ENCODE measurements around the gene P2RY6. TPM values are rescaled to one million over a fixed set of nuclear protein-coding genes. Genes with fewer than 3 reads are reported as not detected.

The P2RY6 gene
- total and polyA plus RNA-seq, 2 of the 8 experiments (the other 6 are each of a cell fraction or from before 2014, with no cell fraction given), result 0.15 TPM; not detected in 1

GRCh38 chr11:73290536-73290935 is 18.4 kb downstream of the P2RY6 start:
- peaks cover 0 to 10% (median 4%) of the 10 kb centered on the region in 4 experiments; a peak in 6 of 7 replicates for H3K4me1 ChIP-seq (replicated peaks in 1 of 4; ENCODE audit: control insufficient read depth in 3 of 4, insufficient read depth in 4 of 4, low read length in 3 of 4)
- H4K8ac ChIP-seq (ENCODE audit: extremely low read depth, insufficient read depth, low read length), result no peak overlapping the region
- 98% methylated on average over 4 of the region's 4 CpGs; no CpG with 5 or more reads in 1 of the 2 experiments for WGBS, 2 experiments (ENCODE audit: extremely low coverage in 1 of 2, insufficient coverage in 1 of 2, insufficient read length in 1 of 2, insufficient replicate concordance in 2 of 2, low coverage in 1 of 2, low lambda C conversion rate in 2 of 2, missing lambda C conversion rate in 1 of 2)
- H3K23me2 ChIP-seq (ENCODE audit: low read depth, low read length), result no peaks in the 10 kb centered on the region
- H3K79me2 ChIP-seq (ENCODE audit: control insufficient read depth in 1 of 2, insufficient read depth in 2 of 2, low read length in 2 of 2), result no peaks in the 10 kb centered on the region
- no peak for FAIRE-seq
- DNase-seq (ENCODE audit: low read depth in 1 of 2, low spot score in 2 of 2), result no peak
- no peak overlapping the region for H2BK5ac ChIP-seq (ENCODE audit: low read depth, low read length)
- ChIA-PET CTCF (ENCODE audit: partially characterized antibody) (interaction anchor here (0.5 to 19.0 kb wide), 26 partner anchors 10 to 492 kb away, joined by 3 to 233 read pairs (median 8); partner anchors contain the start of genes ARHGEF17 and P2RY6), POLR2A (ENCODE audit: partially characterized antibody) (no interaction called here)
- no peaks in the 10 kb centered on the region for H3K79me1 ChIP-seq (ENCODE audit: low read depth, low read length)
- no peak overlapping the region for H3K23ac ChIP-seq (ENCODE audit: insufficient read length)
- H3K27ac ChIP-seq (ENCODE audit: low read depth, low read length), result no peak overlapping the region
- no peak overlapping the region for H4K91ac ChIP-seq (replicated peaks; ENCODE audit: insufficient read length, low read length)
- H3K9me3 ChIP-seq (ENCODE audit: insufficient read depth in 2 of 2, low read depth in 1 of 2, low read length in 1 of 2), result no peaks in the 10 kb centered on the region
- no peaks in the 10 kb centered on the region for H4K20me1 ChIP-seq (replicated peaks in 1 of 2; ENCODE audit: control insufficient read depth in 1 of 2, insufficient read depth in 2 of 2, low read length in 2 of 2)
- H3K4me3 ChIP-seq (ENCODE audit: extremely low read depth in 1 of 4, insufficient read depth in 2 of 4, low read depth in 3 of 4, low read length in 4 of 4), result no peak overlapping the region
- H3K4me2 ChIP-seq (ENCODE audit: insufficient read depth in 1 of 2, low read depth in 2 of 2, low read length in 2 of 2), result no peak overlapping the region
- H2AK5ac ChIP-seq (ENCODE audit: low read depth, low read length), result no peak overlapping the region
- H3K14ac ChIP-seq (ENCODE audit: insufficient read length), result no peak overlapping the region
- H3K4ac ChIP-seq (replicated peaks; ENCODE audit: insufficient read length, low read depth, low read length), result no peak overlapping the region
- no peak overlapping the region for H4K5ac ChIP-seq (ENCODE audit: insufficient read length, low read depth, low read length)
- H2AFZ ChIP-seq (ENCODE audit: low read length), result no peak overlapping the region
- H3K18ac ChIP-seq (ENCODE audit: extremely low read depth, low read length), result no peak overlapping the region
- no peak overlapping the region for H2BK15ac ChIP-seq (ENCODE audit: low read length)
- no peak overlapping the region for H2BK20ac ChIP-seq (ENCODE audit: low read length)
- no peak overlapping the region for H2BK120ac ChIP-seq (replicated peaks; ENCODE audit: low read depth, low read length)
- no peaks in the 10 kb centered on the region for H3K36me3 ChIP-seq (ENCODE audit: control insufficient read depth in 2 of 4, insufficient read depth in 4 of 4, low read length in 3 of 4)
- no peak overlapping the region for H3K9ac ChIP-seq (replicated peaks in 1 of 4; ENCODE audit: extremely low read depth in 1 of 4, low read depth in 3 of 4, low read length in 3 of 4)
- H3K27me3 ChIP-seq (replicated peaks in 1 of 4; ENCODE audit: control insufficient read depth in 3 of 4, extremely low read depth in 1 of 4, insufficient read depth in 3 of 4, low read length in 3 of 4), result peaks cover 0 to 13% (median 7%) of the 10 kb centered on the region in 4 experiments; a peak in 5 of 7 replicates
- H2BK12ac ChIP-seq (ENCODE audit: low read depth, low read length), result no peak overlapping the region
- H3K56ac ChIP-seq (replicated peaks; ENCODE audit: insufficient read length, low read depth, low read length), result no peak overlapping the region
- no peak for TF ChIP-seq HDAC6 (IDR thresholded peaks at IDR 0.05; ENCODE audit: low read depth, low read length)
- TF ChIP-seq EZH2 (IDR thresholded peaks at IDR 0.05; ENCODE audit: low read depth, low read length, severe bottlenecking), result no peak
- TF ChIP-seq TBP (IDR thresholded peaks at IDR 0.05; ENCODE audit: low read depth, low read length), result no peak
- TF ChIP-seq CREB1 (IDR thresholded peaks at IDR 0.05), result no peak
- TF ChIP-seq TCF12 (IDR thresholded peaks at IDR 0.05; ENCODE audit: low read depth, low read length), result no peak
- no peak for TF ChIP-seq JUN (IDR thresholded peaks at IDR 0.05; ENCODE audit: low read depth, low read length)
- TF ChIP-seq CEBPB (IDR thresholded peaks at IDR 0.05; ENCODE audit: low read depth, low read length), result no peak
- no peak for TF ChIP-seq POLR2A (IDR thresholded peaks at IDR 0.05; ENCODE audit: control extremely low read depth in 1 of 2, low read depth in 2 of 2, low read length in 2 of 2)
- no peak for TF ChIP-seq JUND (IDR thresholded peaks at IDR 0.05; ENCODE audit: low read length)
- no peak for TF ChIP-seq EP300 (IDR thresholded peaks at IDR 0.05; ENCODE audit: borderline replicate concordance in 1 of 2, low read depth in 2 of 2, low read length in 2 of 2)
- TF ChIP-seq GTF2F1 (IDR thresholded peaks at IDR 0.05; ENCODE audit: borderline replicate concordance, low read depth, low read length), result no peak
- TF ChIP-seq ATF3 (IDR thresholded peaks at IDR 0.05; ENCODE audit: insufficient read depth, low read depth, low read length), result no peak
- TF ChIP-seq RFX5 (IDR thresholded peaks at IDR 0.05; ENCODE audit: borderline replicate concordance, low read depth, low read length), result no peak
- TF ChIP-seq SP1 (IDR thresholded peaks at IDR 0.05; ENCODE audit: low read depth, low read length), result no peak
- TF ChIP-seq TAF1 (IDR thresholded peaks at IDR 0.05; ENCODE audit: low read depth, low read length), result no peak
- no peak for TF ChIP-seq ZNF274 (IDR thresholded peaks at IDR 0.05; ENCODE audit: borderline replicate concordance, extremely low read depth, low read length)

All from H1 (cell line).